Stimulated activated CD4-positive, alpha-beta T cell treated with anti-CD3 and anti-CD28 coated beads, Interleukin-12 subunit alpha, Interleukin-12 subunit beta, amount 100 ng/mL, for 24 hours (primary cell): ENCODE measurements around the gene CHRD.
A peak's percentile ranks its signal among the peaks of the same experiment; 100 is the strongest.
"Not testable (repeated sequence)": the region's sequence is repeated elsewhere in the genome, so short reads cannot be mapped to it uniquely, and the experiment has no call there.

Experiments used
- DNase-seq, 2 experiments: peaks; one replicate each; pipeline ENCODE4 v3.0.0-alpha.2; 2020; ENCODE audit warnings: low read depth in 2 of 2

Gene CHRD

DNA sequence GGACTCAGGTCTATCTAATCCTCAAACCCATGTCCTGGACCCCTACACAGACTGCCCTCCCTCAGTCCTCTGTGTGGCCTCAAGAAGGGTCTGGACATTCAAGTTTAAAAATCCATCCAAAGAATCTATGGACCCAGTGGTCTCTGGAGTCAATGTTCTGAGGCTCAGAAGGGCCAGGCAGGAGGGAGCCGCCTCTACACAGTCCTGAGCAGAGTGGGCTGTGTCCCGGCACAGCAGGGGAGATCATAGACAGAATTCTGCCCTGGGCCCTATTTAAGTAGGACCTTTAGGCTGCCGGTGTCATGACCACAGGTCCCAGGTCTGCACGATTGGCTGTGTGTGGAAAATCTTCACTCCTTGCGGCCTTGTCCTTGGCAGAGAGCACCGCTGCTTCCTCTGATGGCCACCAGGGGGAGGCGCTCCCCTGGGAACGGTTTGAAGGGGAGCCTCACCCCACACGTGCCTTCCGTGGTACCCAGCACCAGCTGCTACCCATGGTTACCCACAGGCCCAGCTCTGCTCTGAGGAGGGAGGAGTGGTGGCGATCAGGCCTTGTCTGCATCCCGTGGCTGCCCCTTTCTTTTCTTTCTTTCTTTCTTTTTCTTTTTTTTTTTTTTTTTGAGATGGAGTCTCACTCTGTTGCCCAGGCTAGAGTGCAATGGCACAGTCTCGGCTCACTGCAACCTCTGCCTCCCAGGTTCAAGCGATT is 37.9 kb downstream of the CHRD start:
- peak; percentile 28 to 68 for DNase-seq

DNA sequence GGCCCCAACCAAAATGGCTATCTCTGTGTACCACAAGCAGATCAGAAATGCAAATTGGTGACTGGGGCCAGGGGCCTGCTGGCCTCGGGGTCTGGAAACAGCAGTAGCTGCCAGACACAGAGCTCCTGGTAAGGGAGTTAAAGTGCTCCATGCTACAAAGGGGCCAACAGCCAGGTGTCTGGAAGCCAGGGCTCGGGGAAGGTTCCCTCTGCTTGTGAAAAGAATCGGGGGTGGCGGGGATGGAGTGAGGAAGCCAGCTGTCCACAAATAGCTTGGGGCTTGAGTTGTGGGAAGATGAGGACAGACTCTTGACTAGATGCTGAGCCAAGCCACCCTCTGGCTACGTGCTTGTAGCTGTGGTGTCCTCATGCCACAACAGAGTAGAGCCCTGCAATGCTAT is 39.3 kb downstream of the CHRD start:
- DNase-seq, result no peak

DNA sequence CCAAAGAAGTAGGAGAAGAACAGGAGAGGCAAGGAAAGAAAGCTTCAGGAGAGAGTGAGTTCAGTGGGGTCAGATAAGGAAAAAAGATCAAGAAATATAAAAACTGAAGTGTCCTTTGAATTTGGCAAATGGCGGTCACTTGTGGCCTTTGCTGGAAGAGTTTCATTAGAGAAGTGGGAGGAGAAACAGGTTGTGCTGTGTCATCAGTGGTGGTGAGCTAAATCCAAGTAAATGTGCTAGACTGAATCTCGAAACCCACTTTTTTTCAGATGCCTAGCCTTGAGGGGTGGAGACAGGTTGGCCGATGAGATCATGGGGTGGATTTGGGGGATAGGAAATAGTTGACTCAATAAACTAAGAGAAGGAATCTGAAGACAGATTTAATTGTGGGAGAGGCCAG is 43.7 kb downstream of the CHRD start:
- DNase-seq, result no peak

DNA sequence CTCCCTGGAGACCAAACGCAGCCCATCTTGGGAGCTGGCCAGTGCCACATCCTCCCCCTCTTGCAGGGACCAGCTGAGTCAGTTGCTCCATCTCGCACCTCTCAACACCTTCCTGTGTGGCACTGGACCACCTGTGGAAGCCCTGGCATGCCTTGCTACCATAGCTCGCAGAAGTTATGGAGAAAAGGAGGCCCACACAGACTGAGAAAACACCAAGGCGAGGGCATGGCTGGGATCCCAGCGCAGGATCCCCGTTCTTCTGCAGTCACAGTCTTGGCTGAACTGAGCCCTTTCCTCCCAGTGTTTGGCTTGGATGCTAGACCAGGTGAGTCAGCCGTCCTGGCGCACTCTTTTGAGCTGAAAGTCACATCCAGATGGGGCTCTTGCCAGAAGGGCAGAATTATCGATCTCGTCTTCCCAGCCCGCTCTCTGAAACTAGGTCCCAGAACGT is 46.9 kb downstream of the CHRD start:
- no peak for DNase-seq

DNA sequence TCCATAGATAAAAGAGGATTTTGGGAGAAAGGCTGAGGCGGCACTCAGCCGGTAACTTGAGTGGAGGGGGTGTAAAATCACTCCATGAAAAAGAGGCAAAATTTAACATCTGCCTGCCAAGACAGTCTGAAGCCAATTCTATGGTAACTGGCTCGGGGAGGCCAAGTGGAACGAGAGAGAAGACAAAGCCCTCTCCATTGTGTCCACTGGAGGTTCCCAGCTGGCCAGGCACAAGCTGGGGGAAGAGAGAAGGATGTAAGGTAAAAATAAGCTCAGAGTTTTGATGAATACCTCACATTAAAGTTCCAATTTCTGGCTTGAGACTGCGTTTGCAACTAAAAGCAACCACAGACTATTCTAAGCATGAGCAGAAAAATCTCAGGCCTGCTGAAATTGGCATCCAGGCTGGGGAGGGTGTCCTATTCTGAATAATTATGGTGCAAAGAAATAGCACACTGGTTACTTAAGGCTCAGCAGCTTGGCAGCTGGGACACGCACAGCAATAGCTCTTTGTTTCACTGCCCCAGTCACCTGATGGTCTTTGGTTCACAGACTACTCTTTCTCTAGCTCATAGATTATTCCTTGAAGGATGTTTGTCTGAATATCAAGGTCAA is 48.8 kb downstream of the CHRD start:
- DNase-seq, result no peak

DNA sequence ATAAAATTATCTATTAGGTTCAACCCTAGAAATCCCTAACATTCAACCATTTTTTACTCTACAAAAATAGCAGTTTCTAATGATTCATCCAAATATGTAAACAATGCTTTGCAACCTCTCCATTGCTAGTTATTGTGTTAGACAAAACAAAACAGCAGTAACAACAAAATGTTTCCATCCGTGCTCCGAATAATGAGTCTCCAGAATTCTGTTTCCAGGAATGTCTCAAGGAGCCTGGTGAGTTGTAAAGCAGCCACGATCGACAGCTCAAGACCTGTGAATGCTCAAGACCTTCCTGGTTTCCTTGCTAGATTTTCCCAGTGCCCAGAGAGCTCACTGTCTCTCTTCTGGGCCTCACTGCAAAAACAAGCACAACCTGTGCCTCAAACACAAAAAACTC is 49.9 kb downstream of the CHRD start:
- DNase-seq, result no peak

DNA sequence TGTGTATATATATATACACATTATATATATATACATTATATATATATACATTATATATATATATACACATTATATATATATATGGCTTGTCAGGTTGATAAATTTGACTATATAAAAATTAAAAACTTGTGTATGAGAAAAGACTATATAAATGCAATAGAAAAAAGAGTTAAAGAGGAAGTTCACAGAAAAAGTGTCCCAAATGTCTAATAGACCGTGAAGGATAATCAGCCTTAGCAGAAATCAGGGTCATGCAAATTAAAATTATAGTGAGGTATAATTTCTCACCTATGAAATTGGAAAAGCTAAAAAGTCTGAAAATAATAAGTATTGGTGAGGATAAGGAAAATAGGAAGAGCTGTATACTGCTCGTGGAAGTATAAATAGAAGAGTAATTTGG is 51.1 kb downstream of the CHRD start:
- no peak for DNase-seq

DNA sequence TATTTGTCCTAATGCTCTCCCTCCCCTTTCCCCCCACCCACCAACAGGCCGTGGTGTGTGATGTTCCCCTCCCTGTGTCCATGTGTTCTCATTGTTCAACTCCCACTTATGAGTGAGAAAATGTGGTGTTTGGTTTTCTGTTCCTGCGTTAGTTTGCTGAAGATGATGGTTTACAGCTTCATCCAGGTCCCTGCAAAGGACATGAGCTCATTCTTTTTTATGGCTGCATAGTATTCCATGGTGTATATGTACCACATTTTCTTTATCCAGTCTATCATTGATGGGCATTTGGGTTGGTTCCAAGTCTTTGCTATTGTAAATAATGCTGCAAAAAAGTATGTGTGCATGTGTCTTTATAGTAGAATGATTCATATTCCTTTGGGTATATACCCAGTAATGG is 53.3 kb downstream of the CHRD start:
- DNase-seq, result not testable (repeated sequence)

DNA sequence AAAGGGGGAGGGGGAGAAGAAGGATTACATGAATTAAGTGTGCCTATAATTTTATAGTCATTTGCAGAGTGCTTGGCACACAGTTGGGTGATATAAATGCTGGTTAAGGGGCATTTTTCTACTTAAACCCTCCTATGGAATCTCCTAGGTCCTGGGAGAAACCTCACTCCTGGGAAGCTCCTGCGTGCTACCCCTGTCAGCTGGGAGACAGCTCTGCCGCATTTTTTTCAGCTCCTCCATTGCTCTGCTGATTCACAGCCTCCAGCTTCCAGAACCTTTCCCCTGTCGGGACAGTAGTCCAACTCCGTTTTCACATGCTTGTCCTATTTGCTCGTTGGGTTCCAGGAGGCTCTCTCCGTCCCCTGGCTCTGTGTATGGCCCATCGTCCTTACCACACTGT is 59.2 kb downstream of the CHRD start:
- DNase-seq, result no peak
